SK-N-MC (cell line): ENCODE data around the gene ETV6.

ENCODE experiments used
- EZH2 ChIP-seq: fragments of 200-600 bp; sonication (generic); IDR thresholded peaks from one replicate; pipeline ENCODE4 v1.6.1; 2017; ENCODE audit warnings: antibody characterized with exemption
- POLR2AphosphoS5 ChIP-seq: IDR thresholded peaks from 2 replicates; pipeline ENCODE4 v1.6.1; 2012; ENCODE audit warnings: mild to moderate bottlenecking, low read depth, low read length, borderline replicate concordance

- no peak for TF ChIP-seq EZH2
- no peak for TF ChIP-seq POLR2AphosphoS5
These were observed 36.2 kb downstream of the ETV6 start for GRCh38 chr12:11685716-11686115.
